Stimulated activated CD8-positive, alpha-beta memory T cell treated with anti-CD3 and anti-CD28 coated beads, Interleukin-15, amount 100 ng/mL, for 4 hours (primary cell): ENCODE measurements around the gene TMEM181.
"Not testable (repeated sequence)": the region's sequence is repeated elsewhere in the genome, so short reads cannot be mapped to it uniquely, and the experiment has no call there.

Experiments used
- DNase-seq, 2 donors: peaks; one replicate each; pipeline ENCODE4 v3.0.0-alpha.2; 2020; ENCODE audit warnings: low read depth in 2 of 2

The TMEM181 gene

GRCh38 chr6:158559895-158560835, at the start of gene TMEM181:
TMEM181 (plus strand) TSS chr6:158560091; CDS start chr6:158560225, 134 bp downstream.
- peak; percentile 68 to 77 for DNase-seq

GRCh38 chr6:158512809-158513208, 47.1 kb upstream of the TMEM181 start:
- DNase-seq, result no peak

GRCh38 chr6:158514176-158514575, 45.7 kb upstream of the TMEM181 start:
- no peak for DNase-seq

GRCh38 chr6:158514991-158515390, 44.9 kb upstream of the TMEM181 start:
- no peak for DNase-seq

GRCh38 chr6:158516098-158516497, 43.8 kb upstream of the TMEM181 start:
- DNase-seq, result no peak

GRCh38 chr6:158517038-158517437, 42.9 kb upstream of the TMEM181 start:
- no peak for DNase-seq

- no peak for DNase-seq
These were observed 42.3 kb upstream of the TMEM181 start for GRCh38 chr6:158517581-158517980.

- DNase-seq, result no peak
These were observed 41.4 kb upstream of the TMEM181 start for GRCh38 chr6:158518191-158519127.

- DNase-seq, result no peak
These were observed 40.6 kb upstream of the TMEM181 start for GRCh38 chr6:158519300-158519699.

GRCh38 chr6:158519761-158520160, 40.1 kb upstream of the TMEM181 start:
- DNase-seq, result no peak

GRCh38 chr6:158520975-158521374, 38.9 kb upstream of the TMEM181 start:
- DNase-seq, result not testable (repeated sequence)

GRCh38 chr6:158521759-158522158, 38.1 kb upstream of the TMEM181 start:
- DNase-seq, result no peak

GRCh38 chr6:158522616-158523015, 37.3 kb upstream of the TMEM181 start:
- no peak for DNase-seq

GRCh38 chr6:158524311-158524710, 35.6 kb upstream of the TMEM181 start:
- DNase-seq, result no peak

- not testable (repeated sequence) for DNase-seq
These were observed 32.0 kb upstream of the TMEM181 start for GRCh38 chr6:158527858-158528257.

- DNase-seq, result no peak
These were observed 31.1 kb upstream of the TMEM181 start for GRCh38 chr6:158528826-158529225.

GRCh38 chr6:158529629-158530028, 30.3 kb upstream of the TMEM181 start:
- DNase-seq, result no peak

- DNase-seq, result no peak
These were observed 28.3 kb upstream of the TMEM181 start for GRCh38 chr6:158531566-158531965.

- DNase-seq, result no peak
These were observed 27.9 kb upstream of the TMEM181 start for GRCh38 chr6:158531970-158532369.

GRCh38 chr6:158536084-158536890, 23.6 kb upstream of the TMEM181 start:
- peak in 1 of 2 donors; percentile 21 for DNase-seq
